GM21529 (cell line): ENCODE measurements around the gene STYK1.
"Not testable (repeated sequence)": the region's sequence is repeated elsewhere in the genome, so short reads cannot be mapped to it uniquely, and the experiment has no call there.

Experiments
- ATAC-seq: cut with Tn5 transposase; IDR thresholded peaks from one replicate; pipeline ENCODE4 v1.9.1; 2021; ENCODE audit not compliant: unreplicated experiment

Gene STYK1

DNA sequence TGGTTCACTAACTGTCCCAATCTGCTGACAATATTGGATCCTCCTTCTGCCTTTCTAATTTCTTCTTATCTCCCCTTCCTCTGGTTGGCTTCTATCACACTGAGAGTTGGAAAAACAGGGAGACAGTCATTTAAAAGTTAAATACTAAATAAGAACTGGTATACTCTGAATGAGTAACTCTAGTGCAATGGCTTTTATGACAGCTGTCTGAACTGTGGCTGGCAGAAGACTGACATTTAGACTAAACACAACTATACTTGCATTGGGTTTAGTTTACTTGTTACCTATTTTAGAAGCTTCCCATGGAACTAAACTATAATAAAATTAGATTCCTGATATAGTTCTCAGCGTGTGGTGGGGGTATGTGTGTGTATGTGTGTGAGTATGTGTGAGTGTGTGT lies 52.6 kb downstream of the STYK1 start:
- ATAC-seq: no peak

GRCh38 chr12:10620078-10620779 lies 53.6 kb downstream of the STYK1 start:
- ATAC-seq: no peak

- no peak for ATAC-seq
Observed at GRCh38 chr12:10618338-10618987, 55.4 kb downstream of the STYK1 start.

DNA sequence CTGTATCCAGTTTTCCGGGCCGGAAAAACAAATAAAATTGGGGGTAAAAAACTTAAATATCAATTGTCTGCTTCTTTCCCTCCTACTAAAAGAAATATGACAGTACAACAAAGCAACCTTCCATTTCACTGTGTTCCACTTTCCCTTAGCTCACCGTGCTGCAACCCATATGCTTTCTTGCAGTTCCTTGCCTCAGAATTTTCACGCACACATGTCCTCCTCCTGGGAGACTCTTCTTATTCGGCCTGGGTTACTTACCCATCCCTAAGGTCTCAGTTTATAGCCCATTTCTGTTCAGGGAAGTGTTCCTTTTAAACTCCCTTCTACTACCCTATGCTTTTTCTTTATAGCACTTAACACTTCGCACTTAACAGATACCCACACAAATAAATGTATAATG lies 56.0 kb downstream of the STYK1 start:
- no peak for ATAC-seq

DNA sequence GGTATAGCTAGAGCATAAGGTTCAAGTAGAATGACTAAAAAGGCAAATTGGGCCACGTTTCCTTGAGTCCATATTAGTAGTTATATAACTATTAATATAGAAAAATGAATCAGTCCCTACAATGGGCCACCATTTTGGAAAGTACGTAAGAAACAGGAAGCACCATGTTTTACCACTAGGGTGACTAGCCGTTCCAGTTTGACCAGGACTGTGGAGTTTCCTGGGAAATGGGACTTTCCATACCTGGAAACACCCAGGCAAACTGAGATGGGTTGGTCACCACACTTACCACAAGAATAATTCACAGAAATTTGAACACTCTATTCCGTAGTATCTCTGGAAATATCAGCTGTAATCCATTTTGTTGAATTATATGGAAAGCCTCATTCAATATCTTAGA lies 58.3 kb downstream of the STYK1 start:
- ATAC-seq: no peak

- ATAC-seq: no peak
Observed at GRCh38 chr12:10614056-10614370, 59.8 kb downstream of the STYK1 start.

GRCh38 chr12:10613349-10614055 lies 60.4 kb downstream of the STYK1 start, which contains the start of gene MAGOHB:
Gene MAGOHB, minus strand, starts transcription at chr12:10613609. Its CDS starts 77 bp downstream, at chr12:10613532.
- peak; percentile 95 for ATAC-seq

GRCh38 chr12:10612984-10613348 lies 60.9 kb downstream of the STYK1 start:
- peak; percentile 10 for ATAC-seq

- ATAC-seq: no peak
Observed at GRCh38 chr12:10612110-10612509, 61.7 kb downstream of the STYK1 start.

DNA sequence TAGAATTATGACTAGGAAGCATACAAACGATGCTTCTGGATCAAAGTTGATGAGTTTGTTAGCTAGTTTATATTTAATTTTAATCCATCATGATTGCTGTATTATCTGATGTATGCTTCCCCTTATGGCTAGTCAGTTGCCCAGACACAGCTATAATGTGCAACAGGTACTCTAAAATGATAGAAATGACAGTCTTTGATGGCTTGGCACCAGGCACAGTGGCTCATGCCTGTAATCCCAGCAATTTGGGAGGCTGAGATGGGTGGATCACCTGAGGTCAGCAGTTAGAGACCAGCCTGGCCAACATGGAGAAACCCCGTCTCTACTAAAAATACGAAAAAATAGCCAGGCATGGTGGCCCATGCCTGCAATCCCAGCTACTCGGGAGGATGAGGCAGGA lies 62.6 kb downstream of the STYK1 start:
- not testable (repeated sequence) for ATAC-seq

GRCh38 chr12:10610188-10610587 lies 63.7 kb downstream of the STYK1 start:
- ATAC-seq: no peak

- no peak for ATAC-seq
Observed at GRCh38 chr12:10607885-10608458, 65.9 kb downstream of the STYK1 start.

DNA sequence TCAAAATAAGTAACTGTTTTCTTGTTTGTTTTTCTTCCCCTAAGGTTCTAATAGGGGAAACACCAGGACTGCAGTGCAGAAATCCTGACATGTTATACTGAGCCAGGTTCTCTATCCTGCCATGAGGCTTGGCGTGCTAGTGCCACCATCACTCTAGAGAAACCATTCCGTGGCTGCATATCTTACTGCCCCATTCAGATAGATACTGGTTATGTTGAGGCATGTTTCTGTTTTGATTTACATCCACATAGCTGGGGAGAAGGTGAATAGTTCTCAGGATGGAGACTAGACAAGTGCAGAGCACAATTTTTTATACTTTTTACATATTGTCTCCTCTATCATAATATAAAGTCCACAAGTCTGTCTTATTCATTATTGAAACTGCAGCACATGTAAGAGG lies 72.0 kb downstream of the STYK1 start:
- no peak for ATAC-seq

- no peak for ATAC-seq
Observed at GRCh38 chr12:10600988-10601387, 72.9 kb downstream of the STYK1 start.

- ATAC-seq: no peak
Observed at GRCh38 chr12:10595881-10596280, 78.0 kb downstream of the STYK1 start.

- ATAC-seq: no peak
Observed at GRCh38 chr12:10590966-10591365, 82.9 kb downstream of the STYK1 start.

DNA sequence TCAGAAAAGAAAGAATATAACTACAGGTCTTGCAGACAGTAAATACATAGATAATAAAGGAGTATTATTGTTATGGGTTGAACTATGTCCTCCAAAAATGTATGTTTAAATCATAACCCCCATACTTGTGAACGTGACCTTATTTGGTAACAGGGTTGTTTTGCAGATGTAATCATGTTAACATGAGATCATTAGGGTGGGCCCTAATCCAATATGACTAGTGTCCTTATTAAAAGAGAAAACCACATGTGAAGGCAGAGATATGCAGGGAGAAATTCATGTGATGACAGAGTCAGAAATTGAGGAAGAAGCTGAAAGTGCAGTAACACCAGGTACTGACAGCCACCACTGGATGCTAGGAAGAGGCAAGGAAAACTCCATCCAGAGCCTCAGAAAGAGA lies 89.4 kb downstream of the STYK1 start:
- no peak for ATAC-seq

- no peak for ATAC-seq
Observed at GRCh38 chr12:10582704-10583103, 91.1 kb downstream of the STYK1 start.

DNA sequence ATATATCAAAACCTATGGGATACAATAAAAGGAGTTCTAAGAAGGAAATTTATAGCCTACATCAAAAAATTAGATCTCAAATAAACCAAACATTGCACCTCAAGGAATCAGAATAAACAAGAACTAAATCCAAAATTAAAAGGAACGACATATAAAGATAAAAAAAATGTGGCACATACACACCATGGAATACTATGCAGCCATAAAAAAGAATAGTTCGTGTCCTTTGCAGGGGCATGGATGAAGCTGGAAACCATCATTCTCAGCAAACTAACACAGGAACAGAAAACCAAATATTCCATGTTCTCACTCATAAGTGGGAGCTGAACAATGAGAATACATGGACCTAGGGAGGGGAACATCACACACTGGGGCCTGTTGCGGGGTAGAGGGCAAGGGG lies 91.7 kb downstream of the STYK1 start:
- not testable (repeated sequence) for ATAC-seq

- ATAC-seq: no peak
Observed at GRCh38 chr12:10574307-10574706, 99.5 kb downstream of the STYK1 start.

GRCh38 chr12:10572021-10572490 lies 101.8 kb downstream of the STYK1 start:
- not testable (repeated sequence) for ATAC-seq

DNA sequence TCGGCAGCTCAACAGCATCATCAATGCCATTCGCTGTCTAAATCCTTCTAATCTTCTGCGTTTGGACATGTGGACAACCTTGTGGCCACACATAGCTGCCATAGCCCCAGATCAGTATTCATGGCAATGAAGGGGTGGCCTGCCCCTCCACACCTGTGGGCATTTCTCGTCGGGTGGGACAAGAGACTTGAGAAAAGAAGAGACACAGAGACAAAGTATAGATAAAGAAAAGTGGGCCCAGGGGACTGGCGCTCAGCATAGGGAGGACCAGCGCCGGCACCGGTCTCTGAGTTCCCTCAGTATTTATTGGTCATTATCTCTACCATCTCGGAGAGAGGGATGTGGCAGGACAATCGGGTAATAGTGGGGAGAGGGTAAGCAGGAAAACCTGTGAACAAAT lies 102.7 kb downstream of the STYK1 start:
- no peak for ATAC-seq
